ENCODE results near the gene CMKLR1. TPM values are rescaled to one million over a fixed set of nuclear protein-coding genes. Genes with fewer than 3 reads are reported as not detected.

The CMKLR1 gene
- total and polyA plus RNA-seq, 2 donors (not counting 3 experiments of a cell fraction or from before 2014, with no cell fraction given), result 0.61 TPM; not detected in 1

GRCh38 chr12:108369736-108370396 is 30.8 kb upstream of the CMKLR1 start:
- Histone ChIP-seq H3K9ac (replicated peaks; ENCODE audit: extremely low read depth, insufficient read depth, low read length) (no peak overlapping the region), H3K4me3 (replicated peaks in 1 of 3; ENCODE audit: insufficient read depth in 1 of 3, low read depth in 1 of 3, low read length in 3 of 3) (no peak overlapping the region), H3K4me2 (ENCODE audit: insufficient read depth, low read length) (no peak overlapping the region), H3K79me2 (ENCODE audit: control insufficient read depth, insufficient read depth, low read length) (no peaks in the 10 kb centered on the region), H3K36me3 (ENCODE audit: control insufficient read depth in 2 of 2, extremely low read depth in 1 of 2, insufficient read depth in 2 of 2, low read length in 2 of 2) (no peaks in the 10 kb centered on the region), H3K27me3 (ENCODE audit: control insufficient read depth in 2 of 2, insufficient read depth in 2 of 2, low read length in 2 of 2) (no peaks in the 10 kb centered on the region), H2AFZ (ENCODE audit: low read depth, low read length) (no peak overlapping the region), H3K27ac (ENCODE audit: insufficient read depth, low read depth, low read length) (no peak overlapping the region), H3K9me3 (replicated peaks; ENCODE audit: control insufficient read depth, insufficient read depth, low read length) (no peaks in the 10 kb centered on the region), H3K4me1 (ENCODE audit: control insufficient read depth, extremely low read depth, insufficient read depth, low read length) (no peaks in the 10 kb centered on the region), H3K9me1 (replicated peaks; ENCODE audit: control insufficient read depth, extremely low read depth, insufficient read depth, low read length) (no peaks in the 10 kb centered on the region), H4K20me1 (replicated peaks; ENCODE audit: control insufficient read depth, extremely low read depth, insufficient read depth, low read length) (no peaks in the 10 kb centered on the region)
- no peak for TF ChIP-seq JUN (IDR thresholded peaks at IDR 0.05; ENCODE audit: borderline replicate concordance, insufficient read depth, insufficient read length, low read depth)
- TF ChIP-seq MAX (IDR thresholded peaks at IDR 0.05; ENCODE audit: insufficient read depth, insufficient read length), result no peak
- no peak for TF ChIP-seq FOS (IDR thresholded peaks at IDR 0.05; ENCODE audit: borderline replicate concordance, insufficient read depth, low read length)
- no peak for TF ChIP-seq MYC (IDR thresholded peaks at IDR 0.05; ENCODE audit: low read depth, low read length)
- TF ChIP-seq POLR2AphosphoS5 (IDR thresholded peaks at IDR 0.05; ENCODE audit: insufficient read depth, low read depth, low read length), result no peak
- TF ChIP-seq CTCF (IDR thresholded peaks at IDR 0.05; ENCODE audit: extremely low read depth in 1 of 2, insufficient read depth in 1 of 2, low read depth in 1 of 2, low read length in 2 of 2), result no peak
- no peak for TF ChIP-seq GATA2 (IDR thresholded peaks at IDR 0.05; ENCODE audit: insufficient read depth, insufficient read length, low read depth, low read length)
- TF ChIP-seq EZH2 (IDR thresholded peaks at IDR 0.05; ENCODE audit: borderline replicate concordance, low read depth, low read length, severe bottlenecking), result no peak
- TF ChIP-seq POLR2A (IDR thresholded peaks at IDR 0.05; ENCODE audit: low read depth, low read length), result no peak
- BruUV-seq (replicated peaks), result no TSS peak
- dilution Hi-C loops (cut with MboI; ENCODE audit: extremely low pct_ligation_motif_present, low sequenced_read_pairs) (no loop called here), intact Hi-C loops (cut with micrococcal nuclease) (no loop called here)
- no peak for FAIRE-seq
- ChIA-PET POLR2A (no interaction called here), CTCF (interaction anchor here (1.1 kb wide), 1 partner anchor 10 kb away, joined by 3 read pairs; no protein-coding TSS in a partner anchor)
- DNase-seq (ENCODE audit: low read depth, low spot score), result no peak
